Measurements from ENCODE around the gene LMF1.

DNA sequence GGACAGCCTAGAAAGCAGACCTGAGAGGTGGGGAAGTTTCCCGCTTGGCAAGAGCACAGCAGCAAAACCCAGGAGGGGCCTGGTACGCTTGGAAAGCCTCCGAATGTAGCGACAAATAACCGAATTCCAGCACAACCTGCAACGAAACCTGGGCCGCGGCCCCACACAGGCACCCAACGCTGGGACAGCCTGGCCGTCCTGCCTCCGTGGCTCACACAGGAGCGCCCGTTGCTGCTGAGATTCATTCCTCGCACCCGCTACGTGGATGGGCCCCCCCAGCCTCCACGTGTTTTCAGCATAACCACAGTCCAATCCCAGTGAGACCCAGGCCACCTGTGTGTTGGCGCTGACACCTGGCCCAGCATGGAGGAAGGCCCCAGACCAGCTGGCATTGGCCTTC, 42.9 kb downstream of the LMF1 start:
- TF ChIP-seq, protein P1, sequence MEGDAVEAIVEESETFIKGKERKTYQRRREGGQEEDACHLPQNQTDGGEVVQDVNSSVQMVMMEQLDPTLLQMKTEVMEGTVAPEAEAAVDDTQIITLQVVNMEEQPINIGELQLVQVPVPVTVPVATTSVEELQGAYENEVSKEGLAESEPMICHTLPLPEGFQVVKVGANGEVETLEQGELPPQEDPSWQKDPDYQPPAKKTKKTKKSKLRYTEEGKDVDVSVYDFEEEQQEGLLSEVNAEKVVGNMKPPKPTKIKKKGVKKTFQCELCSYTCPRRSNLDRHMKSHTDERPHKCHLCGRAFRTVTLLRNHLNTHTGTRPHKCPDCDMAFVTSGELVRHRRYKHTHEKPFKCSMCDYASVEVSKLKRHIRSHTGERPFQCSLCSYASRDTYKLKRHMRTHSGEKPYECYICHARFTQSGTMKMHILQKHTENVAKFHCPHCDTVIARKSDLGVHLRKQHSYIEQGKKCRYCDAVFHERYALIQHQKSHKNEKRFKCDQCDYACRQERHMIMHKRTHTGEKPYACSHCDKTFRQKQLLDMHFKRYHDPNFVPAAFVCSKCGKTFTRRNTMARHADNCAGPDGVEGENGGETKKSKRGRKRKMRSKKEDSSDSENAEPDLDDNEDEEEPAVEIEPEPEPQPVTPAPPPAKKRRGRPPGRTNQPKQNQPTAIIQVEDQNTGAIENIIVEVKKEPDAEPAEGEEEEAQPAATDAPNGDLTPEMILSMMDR (IDR thresholded peaks at IDR 0.05), result no peak
- no peak for TF ChIP-seq POLR2A (IDR thresholded peaks at IDR 0.05)
